Right lobe of liver (tissue), 6 donors: ENCODE results near the gene CSNK1D. TPM values are rescaled to one million over a fixed set of nuclear protein-coding genes. Genes with fewer than 3 reads are reported as not detected.

Experiments
- ATAC-seq, 4 donors: fragments of 200-7000 bp; cut with Tn5 transposase; one replicate each; pipeline ENCODE4 v1.9.1; 2020; ENCODE audit warnings: mild to moderate bottlenecking in 4 of 4, moderate library complexity in 4 of 4
- DNase-seq, 3 donors: peaks; one replicate each; pipeline ENCODE4 v3.0.0-alpha.2; 2020
- H3K27ac ChIP-seq, 3 donors: fragments of 200-600 bp; one replicate each; pipeline ENCODE4 v1.8.0; 2022
- H3K27me3 ChIP-seq, 2 donors: fragments of 200-600 bp; one replicate each; pipeline ENCODE4 v1.8.0; 2022
- H3K36me3 ChIP-seq, 4 donors: fragments of 200-600 bp; sonication (generic) in 1 of 4; one replicate each; pipeline versions ENCODE4 v1.5.1 to v1.8.0; 2017 to 2022; ENCODE audit warnings: control low read depth in 1 of 4
- H3K4me1 ChIP-seq, 4 donors: fragments of 200-600 bp; sonication (generic) in 1 of 4; one replicate each; pipeline versions ENCODE4 v1.5.1 to v1.8.0; 2017 to 2022; ENCODE audit warnings: control low read depth in 1 of 4
- H3K4me3 ChIP-seq, 3 donors: fragments of 200-600 bp; one replicate each; pipeline ENCODE4 v1.8.0; 2022
- H3K9me3 ChIP-seq, 4 donors: fragments of 200-600 bp; sonication (generic) in 1 of 4; one replicate each; pipeline versions ENCODE4 v1.5.1 to v1.8.0; 2017 to 2022; ENCODE audit warnings: control low read depth in 1 of 4
- POLR2A ChIP-seq: fragments of 450-650 bp; IDR thresholded peaks from one replicate; pipeline ENCODE4 v1.6.1; 2017; ENCODE audit warnings: antibody characterized with exemption, mild to moderate bottlenecking
- WGBS: methylation state at CpG from one replicate; pipeline ENCODE4 v1.1.6; 2018; ENCODE audit warnings: low coverage, low lambda C conversion rate; ENCODE audit not compliant: insufficient coverage; ENCODE audit errors: missing lambda C conversion rate; 5-methylcytosine and 5-hydroxymethylcytosine counted together
- intact Hi-C, 2 donors: fragments of 100-400 bp; cut with DNase I; formaldehyde crosslinking; loops; one replicate each; pipeline versions ENCODE4 v1.11.2 to v1.14.1; 2022
- total RNA-seq, 6 experiments: library from RNA; depleted of rRNA in 2 of 6; stranded (reverse); fragments of >200 nt in 2 of 6; fragmentation: NEBNext Ultra II Directional in 3 of 6; extraction: Animal tissue kit (Norgen Biotek cat#: 25700) in 3 of 6; gene quantifications; one replicate each; pipeline versions ENCODE4 v1.1.0 to v1.2.4, GENCODE V29; 2016 to 2023
- TF ChIP-seq, protein P1 (sequence below), 4 donors: fragments of 200-600 bp in 3 of 4; fragments of 450-650 bp in 1 of 4; IDR thresholded peaks; one replicate each; pipeline versions ENCODE4 v1.5.1 to v1.8.0; 2016 to 2022; ENCODE audit warnings: antibody characterized with exemption in 4 of 4, mild to moderate bottlenecking in 2 of 4
- donor health status: DM: no; HTN: yes; CAD: no.
- donor health status: DM: no; HTN: no; CAD: no.
- donor health status: DM: no; HTN: no; CAD: no.
- donor health status: DM: no; HTN: yes; CAD: no.
- donor health status: DM: no; HTN: yes; CAD: no.

The CSNK1D gene
- total RNA-seq, 6 experiments from 2014 or later: 32.7 to 73.0 (median 45.9) TPM

DNA sequence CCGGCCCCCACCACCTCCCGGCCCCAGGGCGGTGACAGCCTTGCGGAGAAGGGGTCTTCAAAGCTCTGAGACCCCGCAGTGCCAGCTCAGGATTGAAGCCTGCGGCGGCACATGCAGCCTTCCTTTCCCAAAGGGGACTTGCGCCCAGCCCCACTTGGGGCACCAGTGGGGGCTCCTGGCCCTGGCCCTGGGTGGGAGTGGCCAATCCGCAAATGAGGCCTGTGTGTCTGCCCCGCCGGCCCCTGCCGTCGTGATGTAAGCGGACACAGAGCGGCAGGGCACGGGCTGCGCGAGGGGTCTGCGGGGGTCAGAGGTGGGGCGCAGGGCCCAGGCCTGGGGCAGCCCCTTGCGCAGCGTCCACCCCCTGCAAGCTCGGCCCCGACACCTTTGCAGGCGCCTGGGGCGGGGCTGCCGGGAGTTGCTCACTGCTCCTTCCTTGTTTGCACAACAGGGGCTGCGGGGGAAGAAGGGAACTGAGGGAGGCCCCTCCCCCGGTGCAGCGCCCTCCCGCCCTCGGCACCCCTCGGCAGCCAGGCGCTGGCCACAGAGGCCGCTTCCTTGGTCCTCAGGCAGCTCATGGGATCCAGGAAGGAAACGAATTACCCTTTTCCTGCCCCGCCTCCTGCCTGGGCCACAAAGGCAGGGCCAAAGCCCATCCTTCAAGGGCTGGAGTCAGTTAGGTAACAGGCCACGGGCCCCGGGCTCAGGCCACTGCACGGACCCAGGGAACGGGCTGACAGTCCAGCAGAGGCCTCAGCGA lies 41.8 kb downstream of the CSNK1D start:
- intact Hi-C loops: no loop called here
- Histone ChIP-seq H3K9me3 (no peaks in the 10 kb centered on the region), H3K4me3 (peak overlapping the region; percentile 43 to 67 (median 52)), H3K27me3 (no peaks in the 10 kb centered on the region), H3K27ac (peak overlapping the region; percentile 80 to 95 (median 87)), H3K36me3 (no peaks in the 10 kb centered on the region), H3K4me1 (peaks cover 0 to 25% (median 5%) of the 10 kb centered on the region in 4 donors)
- ATAC-seq (peak; percentile 17 to 48 (median 22)), DNase-seq (peak; percentile 83 to 89 (median 84))
- TF ChIP-seq, protein P1, sequence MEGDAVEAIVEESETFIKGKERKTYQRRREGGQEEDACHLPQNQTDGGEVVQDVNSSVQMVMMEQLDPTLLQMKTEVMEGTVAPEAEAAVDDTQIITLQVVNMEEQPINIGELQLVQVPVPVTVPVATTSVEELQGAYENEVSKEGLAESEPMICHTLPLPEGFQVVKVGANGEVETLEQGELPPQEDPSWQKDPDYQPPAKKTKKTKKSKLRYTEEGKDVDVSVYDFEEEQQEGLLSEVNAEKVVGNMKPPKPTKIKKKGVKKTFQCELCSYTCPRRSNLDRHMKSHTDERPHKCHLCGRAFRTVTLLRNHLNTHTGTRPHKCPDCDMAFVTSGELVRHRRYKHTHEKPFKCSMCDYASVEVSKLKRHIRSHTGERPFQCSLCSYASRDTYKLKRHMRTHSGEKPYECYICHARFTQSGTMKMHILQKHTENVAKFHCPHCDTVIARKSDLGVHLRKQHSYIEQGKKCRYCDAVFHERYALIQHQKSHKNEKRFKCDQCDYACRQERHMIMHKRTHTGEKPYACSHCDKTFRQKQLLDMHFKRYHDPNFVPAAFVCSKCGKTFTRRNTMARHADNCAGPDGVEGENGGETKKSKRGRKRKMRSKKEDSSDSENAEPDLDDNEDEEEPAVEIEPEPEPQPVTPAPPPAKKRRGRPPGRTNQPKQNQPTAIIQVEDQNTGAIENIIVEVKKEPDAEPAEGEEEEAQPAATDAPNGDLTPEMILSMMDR (IDR thresholded peaks at IDR 0.05): no peak
- TF ChIP-seq POLR2A: peak; percentile 46
- WGBS: 45% methylated on average over 4 of the region's 42 CpGs

DNA sequence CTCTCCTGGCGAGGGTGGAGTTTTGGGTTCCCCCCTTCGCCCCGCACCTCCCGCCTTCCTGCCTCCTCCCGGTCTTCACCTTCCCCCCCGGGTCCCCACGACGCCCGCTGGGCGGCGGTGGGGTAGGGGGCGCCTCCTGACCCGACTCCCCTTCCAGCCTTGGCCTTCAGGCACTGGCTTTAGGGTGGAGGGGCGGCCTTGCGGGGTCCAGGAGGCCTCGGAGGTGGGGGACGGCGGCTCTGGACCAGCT lies 42.3 kb downstream of the CSNK1D start:
- peak in 2 of 4 donors; percentile 1 to 2 for ATAC-seq

DNA sequence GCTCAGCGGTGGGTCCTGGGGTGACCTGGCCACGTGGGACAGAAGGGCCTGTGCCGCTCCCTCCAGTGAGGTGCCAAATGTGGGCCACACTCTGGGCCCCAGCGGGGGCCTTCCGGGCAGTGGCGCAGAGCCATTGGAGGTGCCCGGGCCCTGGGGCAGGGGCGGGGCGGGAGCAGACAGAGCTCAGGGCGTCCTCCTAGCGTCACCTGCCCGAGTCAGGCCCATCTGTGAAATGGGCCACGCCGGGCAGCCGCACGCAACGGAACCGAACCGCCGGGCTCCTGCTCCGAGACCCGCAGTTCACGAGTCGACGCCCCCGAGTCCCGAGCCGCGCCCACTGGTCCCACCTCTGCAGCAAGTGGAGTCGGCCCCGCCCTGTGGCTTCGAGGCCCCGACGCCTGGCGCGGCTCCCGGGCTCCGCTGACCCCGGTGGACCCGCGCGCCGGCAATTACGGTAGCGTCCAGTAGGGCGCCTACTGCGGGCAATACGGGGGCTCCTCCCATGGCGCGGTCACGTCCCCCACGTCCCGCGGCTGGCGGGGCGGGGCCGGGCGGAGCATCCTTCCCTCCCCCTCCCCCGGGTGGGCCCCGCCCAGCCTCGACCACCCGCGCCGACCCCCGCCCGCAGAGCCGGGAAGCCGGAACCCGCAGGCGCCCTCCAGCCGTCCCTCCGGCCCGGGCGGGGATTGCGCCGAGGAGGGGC lies 42.7 kb downstream of the CSNK1D start:
- Histone ChIP-seq H3K27ac (peak overlapping the region; percentile 80 to 95 (median 87)), H3K4me3 (peak overlapping the region; percentile 43 to 67 (median 52)), H3K27me3 (no peaks in the 10 kb centered on the region), H3K4me1 (peaks cover 0 to 15% (median 3%) of the 10 kb centered on the region in 4 donors), H3K36me3 (no peaks in the 10 kb centered on the region), H3K9me3 (no peaks in the 10 kb centered on the region)
- 0% methylated on average over 4 of the region's 76 CpGs for WGBS
- ATAC-seq (peak; percentile 63 to 77 (median 70)), DNase-seq (peak; percentile 91 to 94 (median 94))
- TF ChIP-seq, protein P1 (IDR thresholded peaks at IDR 0.05): peak; percentile 45 to 69 (median 54)
- no peak for TF ChIP-seq POLR2A
- intact Hi-C loops: no loop called here

More for the DNA sequence above, 42.3 kb downstream of the CSNK1D start:
- no peaks in the 10 kb centered on the region for H3K27me3 ChIP-seq
- peaks cover 0 to 20% (median 5%) of the 10 kb centered on the region in 4 donors for H3K4me1 ChIP-seq
- no peaks in the 10 kb centered on the region for H3K36me3 ChIP-seq
- intact Hi-C loops: no loop called here
- no peaks in the 10 kb centered on the region for H3K9me3 ChIP-seq
- no peak for DNase-seq
- peak overlapping the region; percentile 43 to 67 (median 52) for H3K4me3 ChIP-seq
- WGBS: 4% methylated on average over 4 of the region's 18 CpGs
- TF ChIP-seq POLR2A: no peak
- TF ChIP-seq, protein P1 (IDR thresholded peaks at IDR 0.05): no peak
- H3K27ac ChIP-seq: peak overlapping the region; percentile 80 to 95 (median 87)

DNA sequence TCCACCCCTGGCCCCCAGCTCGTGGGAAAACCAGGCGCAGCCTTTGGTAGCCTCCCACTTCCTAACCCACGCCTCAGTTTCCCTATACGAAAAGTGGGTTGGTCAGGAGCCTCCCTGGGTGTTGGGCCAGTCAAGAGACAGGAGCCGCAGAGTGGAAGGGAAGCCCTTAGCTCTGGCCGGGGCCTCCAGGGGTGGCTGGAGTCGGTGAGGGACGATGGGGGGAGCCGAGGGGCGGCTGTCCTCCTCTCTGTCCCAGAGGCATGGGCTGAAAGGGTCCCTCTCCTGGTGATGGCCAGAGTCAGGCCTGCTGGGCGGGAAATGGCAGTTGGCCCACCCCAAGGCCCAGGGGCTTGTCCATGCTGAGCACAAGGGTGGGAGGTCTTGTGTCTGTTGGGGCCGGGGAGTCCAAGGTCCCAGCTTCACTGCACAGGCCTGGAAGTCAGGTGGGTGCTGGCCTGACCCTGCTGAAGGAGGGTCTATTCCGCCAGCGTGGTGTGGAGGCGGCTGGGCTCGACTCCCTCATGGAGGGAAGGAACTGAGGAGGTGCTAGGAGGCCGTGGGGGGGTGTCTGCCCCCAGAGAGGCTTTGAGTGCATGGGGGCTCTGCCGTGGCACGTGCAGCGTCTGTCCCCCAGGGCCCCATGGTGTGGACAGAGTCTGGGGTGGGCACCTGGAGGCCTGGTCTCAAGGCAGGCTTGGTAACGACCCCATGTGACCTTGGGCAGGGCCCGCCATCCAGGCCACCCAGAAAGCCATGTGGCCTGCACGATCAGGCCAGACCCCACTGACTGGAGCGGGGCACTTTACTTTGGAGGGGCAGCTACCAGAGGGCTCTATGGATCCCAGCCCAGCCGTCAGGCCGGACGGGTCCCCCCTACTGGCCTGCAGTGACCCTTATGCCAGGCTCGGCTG lies 43.5 kb downstream of the CSNK1D start:
- intact Hi-C loops: no loop called here
- Histone ChIP-seq H3K27me3 (no peaks in the 10 kb centered on the region), H3K4me3 (peak overlapping the region; percentile 29 to 67 (median 52)), H3K36me3 (no peaks in the 10 kb centered on the region), H3K4me1 (peaks cover 0 to 14% (median 3%) of the 10 kb centered on the region in 4 donors), H3K9me3 (no peaks in the 10 kb centered on the region), H3K27ac (peak overlapping the region; percentile 80 to 95 (median 87))
- ATAC-seq (no peak), DNase-seq (peak in 2 of 3 donors; percentile 62 to 69)
- TF ChIP-seq, protein P1 (IDR thresholded peaks at IDR 0.05): no peak
- TF ChIP-seq POLR2A: no peak
- WGBS: no CpG with 5 or more reads among the region's 28 CpGs
